ENCODE results near the gene TBC1D2B. TPM values are rescaled to one million over a fixed set of nuclear protein-coding genes. Genes with fewer than 3 reads are reported as not detected.
"Not testable (repeated sequence)": the region's sequence is repeated elsewhere in the genome, so short reads cannot be mapped to it uniquely, and the experiment has no call there.

TBC1D2B gene
- total RNA-seq, 1 donor from 2014 or later, result 13.7 TPM

DNA sequence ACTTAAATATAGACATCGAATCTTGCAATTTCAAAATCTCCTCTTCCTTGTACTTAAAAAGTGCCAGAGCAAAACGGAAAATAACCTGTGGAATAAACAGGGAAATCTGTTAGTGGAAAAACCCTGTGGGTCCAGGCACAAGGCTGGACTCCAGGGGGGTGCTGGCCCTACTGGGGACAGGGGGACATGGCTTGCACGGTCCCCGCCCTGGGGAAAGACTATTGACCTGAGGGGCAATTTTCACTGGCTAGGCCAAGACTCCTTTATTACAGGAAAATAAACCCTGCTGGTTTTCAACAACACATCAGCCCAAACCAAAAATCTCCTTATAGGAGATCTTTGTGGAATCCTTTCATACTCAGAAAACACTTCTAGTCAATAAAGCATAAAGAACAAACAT lies 75.9 kb downstream of the TBC1D2B start:
- no peaks in the 10 kb centered on the region for H3K27me3 ChIP-seq (ENCODE audit: control insufficient read depth, insufficient read depth, low read length)
- DNase-seq (ENCODE audit: low read depth) (no peak), FAIRE-seq (no peak)
- no peak overlapping the region for H3K4me3 ChIP-seq (ENCODE audit: low read depth, low read length)
- H3K36me3 ChIP-seq (ENCODE audit: control insufficient read depth, insufficient read depth, low read length), result peaks cover 22% of the 10 kb centered on the region
- TF ChIP-seq CTCF (IDR thresholded peaks at IDR 0.05; ENCODE audit: insufficient read depth, low read length, severe bottlenecking), result no peak

- Histone ChIP-seq H3K4me3 (ENCODE audit: low read depth, low read length) (no peak overlapping the region), H3K27me3 (ENCODE audit: control insufficient read depth, insufficient read depth, low read length) (no peaks in the 10 kb centered on the region), H3K36me3 (ENCODE audit: control insufficient read depth, insufficient read depth, low read length) (peaks cover 19% of the 10 kb centered on the region)
- TF ChIP-seq CTCF (IDR thresholded peaks at IDR 0.05; ENCODE audit: insufficient read depth, low read length, severe bottlenecking), result no peak
- FAIRE-seq (no peak), DNase-seq (ENCODE audit: low read depth) (no peak)
These were observed 76.6 kb downstream of the TBC1D2B start for GRCh38 chr15:78000927-78001249.

- TF ChIP-seq CTCF (IDR thresholded peaks at IDR 0.05; ENCODE audit: insufficient read depth, low read length, severe bottlenecking), result peak; percentile 93
- FAIRE-seq (peak; percentile 72), DNase-seq (ENCODE audit: low read depth) (peak; percentile 73)
- no peak overlapping the region for H3K4me3 ChIP-seq (ENCODE audit: low read depth, low read length)
- H3K36me3 ChIP-seq (ENCODE audit: control insufficient read depth, insufficient read depth, low read length), result peaks cover 19% of the 10 kb centered on the region
- H3K27me3 ChIP-seq (ENCODE audit: control insufficient read depth, insufficient read depth, low read length), result no peaks in the 10 kb centered on the region
These were observed 77.2 kb downstream of the TBC1D2B start for GRCh38 chr15:78000091-78000926.

GRCh38 chr15:77999486-77999885 lies 78.0 kb downstream of the TBC1D2B start:
- H3K27me3 ChIP-seq (ENCODE audit: control insufficient read depth, insufficient read depth, low read length), result no peaks in the 10 kb centered on the region
- H3K4me3 ChIP-seq (ENCODE audit: low read depth, low read length), result no peak overlapping the region
- peaks cover 19% of the 10 kb centered on the region for H3K36me3 ChIP-seq (ENCODE audit: control insufficient read depth, insufficient read depth, low read length)
- FAIRE-seq (no peak), DNase-seq (ENCODE audit: low read depth) (no peak)
- no peak for TF ChIP-seq CTCF (IDR thresholded peaks at IDR 0.05; ENCODE audit: insufficient read depth, low read length, severe bottlenecking)

DNA sequence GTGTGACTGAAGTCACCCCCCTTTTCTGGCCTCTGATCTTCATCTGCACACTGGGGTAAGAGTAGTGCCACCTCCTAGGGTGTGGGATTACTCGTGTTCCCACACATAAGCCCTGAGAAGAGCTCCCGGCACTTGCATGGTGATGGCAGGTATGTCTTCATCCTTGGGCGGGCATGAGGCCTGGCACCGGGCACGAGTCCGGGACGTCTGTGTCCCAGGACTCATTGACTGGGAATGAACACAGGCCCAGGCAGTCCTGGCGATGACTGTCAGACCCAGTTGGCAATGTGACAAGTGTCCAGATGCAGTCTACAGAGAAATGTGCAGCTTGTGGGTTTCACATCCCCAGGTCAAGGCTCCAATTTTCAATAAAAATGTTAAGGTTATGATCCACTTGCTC lies 78.9 kb downstream of the TBC1D2B start:
- TF ChIP-seq CTCF (IDR thresholded peaks at IDR 0.05; ENCODE audit: insufficient read depth, low read length, severe bottlenecking), result no peak
- Histone ChIP-seq H3K4me3 (ENCODE audit: low read depth, low read length) (no peak overlapping the region), H3K36me3 (ENCODE audit: control insufficient read depth, insufficient read depth, low read length) (peaks cover 19% of the 10 kb centered on the region), H3K27me3 (ENCODE audit: control insufficient read depth, insufficient read depth, low read length) (no peaks in the 10 kb centered on the region)
- peak; percentile 32 for FAIRE-seq
- no peak for DNase-seq (ENCODE audit: low read depth)

DNA sequence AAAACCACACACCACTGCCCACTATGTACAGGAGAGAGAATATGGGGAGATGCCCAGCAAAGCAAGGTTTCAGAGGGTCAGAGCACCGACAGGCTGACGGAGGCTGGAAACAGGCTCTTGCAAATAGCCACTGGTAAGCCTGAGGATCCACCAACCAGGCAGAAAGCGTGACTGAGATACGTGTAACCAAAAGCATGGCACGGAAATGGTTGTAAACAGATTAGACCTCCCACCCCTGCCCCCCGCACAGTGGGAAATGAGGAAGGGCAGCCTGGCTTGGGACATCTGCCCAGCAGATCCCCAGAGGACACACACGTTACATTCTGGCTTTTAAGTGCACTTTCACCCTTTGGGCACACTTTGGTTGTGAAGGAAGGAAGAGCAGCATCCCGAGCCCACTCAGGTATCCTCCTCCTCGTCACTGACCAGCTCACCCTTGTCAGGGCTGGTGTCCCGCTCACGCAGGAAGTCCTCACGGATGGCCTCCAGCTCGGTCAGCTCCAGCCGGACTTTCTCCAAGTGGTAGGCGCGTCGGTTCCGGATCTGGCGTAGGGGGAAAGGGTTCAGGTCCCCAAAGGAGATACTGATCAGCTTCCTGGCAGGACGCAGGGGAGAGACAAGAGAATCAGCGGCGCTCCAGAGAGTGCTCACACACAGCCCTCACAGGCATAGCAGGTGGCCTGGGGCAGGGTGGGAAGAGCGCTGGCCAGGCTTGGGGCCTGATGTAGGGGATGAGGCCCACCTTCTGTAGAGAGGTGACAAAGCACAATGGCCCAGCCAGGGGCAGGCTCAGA lies 79.6 kb downstream of the TBC1D2B start:
- not testable (repeated sequence) for H3K4me3 ChIP-seq (ENCODE audit: low read depth, low read length); DNase-seq (ENCODE audit: low read depth); H3K27me3 ChIP-seq (ENCODE audit: control insufficient read depth, insufficient read depth, low read length)
- H3K36me3 ChIP-seq (ENCODE audit: control insufficient read depth, insufficient read depth, low read length), result peaks cover 15% of the 10 kb centered on the region
- FAIRE-seq, result peak; percentile 79

DNA sequence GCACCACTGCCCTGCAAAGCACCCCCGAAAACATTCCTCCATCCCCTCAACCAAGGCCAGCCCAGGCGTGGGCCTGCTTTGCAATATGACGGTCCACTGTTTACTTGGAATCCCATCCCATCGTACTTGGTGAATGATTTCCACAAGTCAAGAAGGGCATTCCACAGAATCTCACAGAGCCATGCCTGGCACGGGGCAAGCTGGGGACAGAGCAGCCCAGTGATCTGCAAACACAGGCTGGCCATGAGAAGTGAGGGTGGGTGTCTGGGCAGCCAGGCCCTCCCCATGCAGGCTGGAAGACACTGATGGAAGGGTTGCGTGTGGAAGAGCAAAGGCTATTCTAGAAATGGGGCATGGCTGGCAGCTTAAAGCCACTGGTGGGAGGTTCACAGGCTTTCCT lies 80.3 kb downstream of the TBC1D2B start:
- H3K4me3 ChIP-seq (ENCODE audit: low read depth, low read length); H3K27me3 ChIP-seq (ENCODE audit: control insufficient read depth, insufficient read depth, low read length); FAIRE-seq; DNase-seq (ENCODE audit: low read depth): not testable (repeated sequence)
- H3K36me3 ChIP-seq (ENCODE audit: control insufficient read depth, insufficient read depth, low read length), result peaks cover 14% of the 10 kb centered on the region

DNA sequence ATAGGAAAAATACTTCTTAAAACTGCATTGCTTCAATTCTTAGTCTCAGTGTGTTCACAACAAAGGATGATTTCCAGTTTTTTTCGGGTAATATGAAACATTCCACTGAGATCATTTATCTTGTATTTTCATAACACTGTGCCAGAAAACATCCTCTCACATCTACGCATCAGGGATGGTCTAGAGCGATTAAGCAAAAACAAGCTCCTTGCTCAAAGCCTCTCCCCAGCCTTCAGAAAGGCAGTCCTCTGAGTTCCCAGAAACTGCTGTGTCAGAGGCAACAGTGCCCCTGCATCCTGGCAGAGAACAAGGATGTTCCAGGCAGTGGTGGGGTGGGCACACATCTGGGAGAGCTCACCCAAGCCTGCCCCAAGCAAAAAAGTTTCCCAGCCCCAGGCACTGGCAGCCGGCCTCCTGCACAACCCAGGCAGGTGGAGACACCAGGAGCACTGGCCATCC lies 80.8 kb downstream of the TBC1D2B start:
- FAIRE-seq; H3K4me3 ChIP-seq (ENCODE audit: low read depth, low read length); H3K27me3 ChIP-seq (ENCODE audit: control insufficient read depth, insufficient read depth, low read length); DNase-seq (ENCODE audit: low read depth): not testable (repeated sequence)
- peaks cover 14% of the 10 kb centered on the region for H3K36me3 ChIP-seq (ENCODE audit: control insufficient read depth, insufficient read depth, low read length)

DNA sequence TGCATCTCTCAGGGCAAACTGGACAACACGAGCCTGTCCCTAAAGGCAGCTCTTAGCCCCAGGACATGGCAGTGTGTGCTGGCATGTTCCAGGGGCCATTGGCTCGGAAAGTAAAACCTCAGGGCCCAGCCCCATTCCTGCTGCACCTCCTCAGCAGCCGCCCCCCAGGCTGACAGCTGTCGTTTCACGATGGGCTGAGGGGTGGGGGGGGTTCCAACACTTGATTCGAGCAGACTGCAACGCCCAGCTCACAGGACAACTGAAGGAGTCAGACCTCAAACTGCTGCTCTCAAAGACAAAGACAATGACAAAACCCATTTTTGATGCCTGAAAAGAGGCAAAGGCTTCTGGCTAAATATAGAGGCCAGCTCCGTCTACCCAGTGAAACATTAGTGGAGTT lies 81.3 kb downstream of the TBC1D2B start:
- not testable (repeated sequence) for H3K27me3 ChIP-seq (ENCODE audit: control insufficient read depth, insufficient read depth, low read length); H3K4me3 ChIP-seq (ENCODE audit: low read depth, low read length); DNase-seq (ENCODE audit: low read depth); FAIRE-seq
- H3K36me3 ChIP-seq (ENCODE audit: control insufficient read depth, insufficient read depth, low read length), result peaks cover 11% of the 10 kb centered on the region

Measured in bronchial epithelial cell (primary cell).